Calu3 (cell line): ENCODE data around the gene ADAM8. TPM values are rescaled to one million over a fixed set of nuclear protein-coding genes. Genes with fewer than 3 reads are reported as not detected.

Experiments used
- BruUV-seq: library from RNA; stranded (reverse); fragments of 400-500 nt; replicated peaks from 2 replicates; lab custom pipeline; 2021; lab: Mats Ljungman, UMichigan
- CTCF ChIA-PET: fragments of 300-600 bp; sonication (Branson Sonifier 250); formaldehyde crosslinking; loops from one replicate; lab custom pipeline; 2022; ENCODE audit warnings: antibody characterized with exemption; lab: Charles Lee
- DNase-seq: peaks from one replicate; pipeline ENCODE4 v3.0.0; 2022
- H3K27ac Mint-ChIP-seq: one replicate; pipeline ENCODE4 v1.8.0; 2022; ENCODE audit warnings: mixed read lengths; ENCODE audit not compliant: unreplicated experiment
- H3K27me3 Mint-ChIP-seq: one replicate; pipeline ENCODE4 v1.8.0; 2022; ENCODE audit warnings: mixed read lengths; ENCODE audit not compliant: unreplicated experiment
- H3K36me3 Mint-ChIP-seq: one replicate; pipeline ENCODE4 v1.8.0; 2022; ENCODE audit warnings: mild to moderate bottlenecking, moderate library complexity, mixed read lengths; ENCODE audit not compliant: insufficient read depth, unreplicated experiment
- H3K4me1 Mint-ChIP-seq: one replicate; pipeline ENCODE4 v1.8.0; 2022; ENCODE audit warnings: mild to moderate bottlenecking, low read depth, mixed read lengths; ENCODE audit not compliant: unreplicated experiment
- H3K4me3 Mint-ChIP-seq: one replicate; pipeline ENCODE4 v1.8.0; 2022; ENCODE audit warnings: mild to moderate bottlenecking, low read depth, moderate library complexity, mixed read lengths; ENCODE audit not compliant: unreplicated experiment
- H3K9me3 Mint-ChIP-seq: one replicate; pipeline ENCODE4 v1.8.0; 2022; ENCODE audit warnings: low read depth, mixed read lengths; ENCODE audit not compliant: unreplicated experiment
- intact Hi-C: fragments of 100-400 bp; cut with micrococcal nuclease; formaldehyde crosslinking; loops from one replicate; pipeline ENCODE4 v1.10.0; 2022; ENCODE audit not compliant: unreplicated experiment
- total RNA-seq: library from RNA; stranded (reverse); gene quantifications from 2 replicates; pipeline ENCODE4 v1.2.3, GENCODE V29; 2022
- TF ChIP-seq, protein P1 (sequence below): fragments of 200-600 bp; IDR thresholded peaks from one replicate; pipeline ENCODE4 v1.8.0; 2022; ENCODE audit warnings: antibody characterized with exemption; ENCODE audit not compliant: unreplicated experiment

Gene ADAM8
- total RNA-seq, 1 experiment from 2014 or later, result 40.4 TPM

DNA sequence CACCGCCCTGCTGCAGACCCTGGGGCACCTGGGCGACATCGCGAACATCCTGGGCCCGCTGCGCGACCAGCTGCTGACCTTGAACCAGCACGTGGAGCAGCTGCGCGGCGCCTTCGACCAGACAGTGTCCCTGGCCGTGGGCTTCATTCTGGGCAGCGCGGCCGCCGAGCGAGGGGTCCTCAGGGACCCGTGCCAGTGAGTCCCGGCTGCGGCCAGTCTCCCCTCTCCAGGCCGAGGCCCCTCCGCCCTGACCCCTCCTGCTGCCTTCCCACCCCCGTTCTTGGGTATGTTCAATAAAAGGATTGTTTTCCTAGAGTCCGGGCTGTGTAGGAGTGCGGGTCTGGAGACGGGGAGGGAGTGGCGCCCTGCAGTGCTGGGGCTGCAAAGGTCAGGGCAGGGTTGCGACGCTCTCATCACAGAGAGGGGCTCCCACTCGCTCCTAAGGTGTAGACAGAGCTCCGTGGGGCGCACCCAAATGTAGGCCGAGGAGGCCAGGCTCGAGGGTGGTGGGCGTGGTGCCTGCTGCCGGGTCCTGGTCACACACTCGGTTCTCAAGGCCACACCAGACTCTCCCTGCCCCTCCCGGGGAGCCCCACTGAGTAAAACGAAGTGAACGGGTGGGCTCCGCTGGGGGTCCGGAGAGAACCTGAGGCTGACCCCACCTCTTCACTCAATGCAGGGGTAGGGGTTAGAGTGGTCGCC is 45.3 kb downstream of the ADAM8 start:
- Mint-ChIP-seq H3K4me1 (no peaks in the 10 kb centered on the region), H3K4me3 (no peak overlapping the region), H3K9me3 (no peaks in the 10 kb centered on the region), H3K36me3 (no peaks in the 10 kb centered on the region), H3K27ac (no peak overlapping the region), H3K27me3 (peaks cover 42% of the 10 kb centered on the region)
- BruUV-seq, result no TSS peak
- intact Hi-C loops, result no loop called here
- CTCF ChIA-PET, result no interaction called here
- TF ChIP-seq, protein P1, sequence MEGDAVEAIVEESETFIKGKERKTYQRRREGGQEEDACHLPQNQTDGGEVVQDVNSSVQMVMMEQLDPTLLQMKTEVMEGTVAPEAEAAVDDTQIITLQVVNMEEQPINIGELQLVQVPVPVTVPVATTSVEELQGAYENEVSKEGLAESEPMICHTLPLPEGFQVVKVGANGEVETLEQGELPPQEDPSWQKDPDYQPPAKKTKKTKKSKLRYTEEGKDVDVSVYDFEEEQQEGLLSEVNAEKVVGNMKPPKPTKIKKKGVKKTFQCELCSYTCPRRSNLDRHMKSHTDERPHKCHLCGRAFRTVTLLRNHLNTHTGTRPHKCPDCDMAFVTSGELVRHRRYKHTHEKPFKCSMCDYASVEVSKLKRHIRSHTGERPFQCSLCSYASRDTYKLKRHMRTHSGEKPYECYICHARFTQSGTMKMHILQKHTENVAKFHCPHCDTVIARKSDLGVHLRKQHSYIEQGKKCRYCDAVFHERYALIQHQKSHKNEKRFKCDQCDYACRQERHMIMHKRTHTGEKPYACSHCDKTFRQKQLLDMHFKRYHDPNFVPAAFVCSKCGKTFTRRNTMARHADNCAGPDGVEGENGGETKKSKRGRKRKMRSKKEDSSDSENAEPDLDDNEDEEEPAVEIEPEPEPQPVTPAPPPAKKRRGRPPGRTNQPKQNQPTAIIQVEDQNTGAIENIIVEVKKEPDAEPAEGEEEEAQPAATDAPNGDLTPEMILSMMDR, result no peak
- DNase-seq, result no peak

DNA sequence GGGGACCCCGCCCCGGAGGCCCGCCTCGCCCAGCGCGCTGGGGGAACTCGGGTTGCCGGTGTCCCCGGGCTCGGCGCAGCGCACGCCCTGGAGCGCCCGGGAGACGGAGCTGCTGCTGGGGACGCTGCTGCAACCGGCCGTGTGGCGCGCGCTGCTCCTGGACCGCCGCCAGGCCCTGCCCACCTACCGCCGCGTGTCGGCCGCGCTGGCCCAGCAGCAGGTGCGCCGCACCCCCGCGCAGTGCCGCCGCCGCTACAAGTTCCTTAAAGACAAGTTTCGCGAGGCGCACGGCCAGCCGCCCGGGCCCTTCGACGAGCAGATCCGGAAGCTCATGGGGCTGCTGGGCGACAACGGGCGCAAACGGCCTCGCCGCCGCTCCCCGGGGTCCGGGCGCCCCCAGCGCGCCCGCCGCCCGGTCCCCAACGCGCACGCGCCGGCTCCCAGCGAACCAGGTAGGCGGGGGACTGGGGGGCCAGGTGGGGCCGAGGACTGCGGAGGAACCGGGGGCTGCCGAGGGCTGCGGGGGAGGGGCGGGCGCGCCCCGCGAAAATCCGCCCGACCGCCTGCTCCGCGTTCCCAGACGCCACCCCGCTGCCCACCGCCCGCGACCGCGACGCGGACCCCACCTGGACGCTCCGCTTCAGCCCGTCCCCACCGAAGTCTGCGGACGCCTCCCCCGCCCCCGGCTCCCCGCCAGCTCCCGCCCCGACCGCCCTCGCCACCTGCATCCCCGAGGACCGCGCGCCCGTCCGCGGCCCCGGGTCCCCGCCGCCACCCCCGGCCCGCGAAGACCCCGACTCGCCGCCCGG is 46.1 kb downstream of the ADAM8 start:
- Mint-ChIP-seq H3K27me3 (peaks cover 42% of the 10 kb centered on the region), H3K9me3 (no peaks in the 10 kb centered on the region), H3K4me3 (no peak overlapping the region), H3K4me1 (no peaks in the 10 kb centered on the region), H3K36me3 (no peaks in the 10 kb centered on the region), H3K27ac (no peak overlapping the region)
- BruUV-seq, result no TSS peak
- CTCF ChIA-PET, result no interaction called here
- DNase-seq, result no peak
- TF ChIP-seq, protein P1, result no peak
- intact Hi-C loops, result no loop called here

DNA sequence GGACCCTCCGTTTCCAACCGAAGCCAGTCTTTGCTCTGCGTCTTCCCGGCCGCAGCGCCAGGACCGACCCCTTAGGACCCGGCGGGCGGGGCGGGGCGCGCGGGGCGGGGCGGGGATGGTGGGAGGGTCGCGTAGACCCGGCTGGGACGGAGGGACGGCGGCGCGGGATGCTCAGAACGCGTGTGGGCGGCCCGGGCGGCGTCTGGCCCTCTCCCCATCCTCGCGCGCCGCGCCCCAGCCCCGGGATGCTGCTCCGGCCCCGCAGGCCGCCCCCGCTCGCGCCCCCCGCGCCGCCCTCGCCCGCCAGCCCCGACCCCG is 46.7 kb downstream of the ADAM8 start, which contains the start of gene UTF1:
Gene UTF1, plus strand, starts transcription at position 174 of the 318 bp plus-strand sequence. Its CDS starts 72 bp downstream, at position 246.
- no peak for DNase-seq
- H3K4me1 Mint-ChIP-seq, result no peaks in the 10 kb centered on the region
- H3K27ac Mint-ChIP-seq, result no peak within 1 kb of the TSS
- CTCF ChIA-PET, result no interaction called here
- H3K9me3 Mint-ChIP-seq, result no peaks in the 10 kb centered on the region
- TF ChIP-seq, protein P1, result no peak
- peaks cover 42% of the 10 kb centered on the region for H3K27me3 Mint-ChIP-seq
- intact Hi-C loops, result no loop called here
- BruUV-seq, result no TSS peak
- H3K36me3 Mint-ChIP-seq, result no peaks in the 10 kb centered on the region
- no peak within 1 kb of the TSS for H3K4me3 Mint-ChIP-seq

DNA sequence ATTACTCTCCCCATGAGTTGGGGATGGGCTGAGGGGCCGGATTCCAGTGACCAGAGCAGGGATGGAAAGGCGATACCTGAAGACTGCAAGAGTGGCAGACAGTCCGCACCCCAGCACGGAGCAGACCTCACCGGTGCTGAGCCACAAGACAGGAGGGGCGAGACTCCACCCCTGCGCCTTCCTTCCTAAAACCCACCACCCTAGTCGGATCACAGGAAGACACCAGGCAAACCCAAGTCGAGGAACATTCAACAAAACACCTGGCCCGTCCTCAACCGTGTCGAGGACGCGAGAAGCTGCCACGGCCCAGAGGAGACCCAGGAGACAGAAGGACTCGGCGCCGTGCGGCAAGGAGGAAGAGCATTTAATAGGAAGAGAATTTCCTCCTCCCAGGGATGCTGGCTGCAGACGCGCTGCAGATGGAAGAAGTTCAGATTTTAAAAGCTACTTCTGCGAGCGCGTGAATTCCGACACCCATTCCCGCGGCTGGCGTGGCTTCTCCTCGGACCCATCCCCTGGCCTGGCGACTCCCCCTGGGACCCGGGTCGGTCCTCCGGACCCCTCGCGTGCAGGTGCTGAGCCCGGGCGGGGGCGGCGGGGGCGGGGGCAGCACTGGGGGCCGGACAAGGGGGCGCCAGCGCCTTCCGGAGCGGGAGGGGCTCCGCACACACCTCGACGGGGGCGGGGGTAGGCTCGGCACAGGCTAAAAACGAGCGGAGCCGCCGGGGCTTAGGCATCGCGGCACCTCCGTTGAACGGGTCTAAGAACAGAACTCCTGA is 47.2 kb downstream of the ADAM8 start:
- CTCF ChIA-PET, result no interaction called here

More for the DNA sequence above, 47.2 kb downstream of the ADAM8 start:
- TF ChIP-seq, protein P1, result no peak
- peaks cover 42% of the 10 kb centered on the region for H3K27me3 Mint-ChIP-seq
- no peaks in the 10 kb centered on the region for H3K4me1 Mint-ChIP-seq
- intact Hi-C loops, result no loop called here
- H3K27ac Mint-ChIP-seq, result no peak overlapping the region
- no peaks in the 10 kb centered on the region for H3K36me3 Mint-ChIP-seq
- no TSS peak for BruUV-seq
- H3K9me3 Mint-ChIP-seq, result no peaks in the 10 kb centered on the region
- no peak overlapping the region for H3K4me3 Mint-ChIP-seq
- DNase-seq, result no peak
